8988T (cell line): ENCODE results near the gene MAML3.

Experiments used
- DNase-seq: peaks from one replicate; pipeline ENCODE4 v3.0.0; 2011

MAML3 gene

GRCh38 chr4:139854668-139855403, 299.1 kb downstream of the MAML3 start:
- no peak for DNase-seq

GRCh38 chr4:139853309-139853708, 300.7 kb downstream of the MAML3 start:
- DNase-seq: no peak

- no peak for DNase-seq
Measured at GRCh38 chr4:139852612-139853269, 301.2 kb downstream of the MAML3 start.

- no peak for DNase-seq
Measured at GRCh38 chr4:139851639-139852038, 302.3 kb downstream of the MAML3 start.

- no peak for DNase-seq
Measured at GRCh38 chr4:139851133-139851532, 302.9 kb downstream of the MAML3 start.

GRCh38 chr4:139849219-139849618, 304.8 kb downstream of the MAML3 start:
- no peak for DNase-seq

GRCh38 chr4:139848028-139848427, 306.0 kb downstream of the MAML3 start:
- no peak for DNase-seq

GRCh38 chr4:139847602-139848001, 306.4 kb downstream of the MAML3 start:
- no peak for DNase-seq

GRCh38 chr4:139846766-139847165, 307.2 kb downstream of the MAML3 start:
- no peak for DNase-seq

GRCh38 chr4:139845453-139846093, 308.4 kb downstream of the MAML3 start:
- no peak for DNase-seq

GRCh38 chr4:139844459-139845036, 309.4 kb downstream of the MAML3 start:
- DNase-seq: no peak

GRCh38 chr4:139844057-139844456, 309.9 kb downstream of the MAML3 start:
- DNase-seq: no peak

- DNase-seq: no peak
Measured at GRCh38 chr4:139843641-139844040, 310.3 kb downstream of the MAML3 start.

GRCh38 chr4:139841464-139842195, 312.4 kb downstream of the MAML3 start:
- no peak for DNase-seq

- DNase-seq: no peak
Measured at GRCh38 chr4:139840773-139841172, 313.2 kb downstream of the MAML3 start.

- DNase-seq: no peak
Measured at GRCh38 chr4:139839403-139840031, 314.5 kb downstream of the MAML3 start.

GRCh38 chr4:139838811-139839210, 315.2 kb downstream of the MAML3 start:
- DNase-seq: no peak

- DNase-seq: no peak
Measured at GRCh38 chr4:139834981-139835391, 319.0 kb downstream of the MAML3 start.

- no peak for DNase-seq
Measured at GRCh38 chr4:139834226-139834662, 319.7 kb downstream of the MAML3 start.

- DNase-seq: no peak
Measured at GRCh38 chr4:139833151-139833910, 320.7 kb downstream of the MAML3 start.

- DNase-seq: no peak
Measured at GRCh38 chr4:139828966-139829664, 324.9 kb downstream of the MAML3 start.
